ENCODE results near the gene PLCL1.

GRCh38 chr2:197838036-197838435, 33.6 kb downstream of the PLCL1 start:
- TF ChIP-seq CTCF (IDR thresholded peaks at IDR 0.05) (no peak), ZNF121 (CRISPR knock-in tag; IDR thresholded peaks at IDR 0.05) (no peak), JUN (CRISPR knock-in tag; IDR thresholded peaks at IDR 0.05) (no peak), PREB (CRISPR knock-in tag; IDR thresholded peaks at IDR 0.05; ENCODE audit: borderline replicate concordance) (no peak), ELF4 (CRISPR knock-in tag; IDR thresholded peaks at IDR 0.05; ENCODE audit: low read depth) (no peak), MLX (CRISPR knock-in tag; IDR thresholded peaks at IDR 0.05) (no peak), ARID4B (CRISPR knock-in tag; IDR thresholded peaks at IDR 0.05; ENCODE audit: borderline replicate concordance) (no peak), SP1 (CRISPR knock-in tag; conservative IDR thresholded peaks at IDR 0.05) (no peak), PRDM15 (CRISPR knock-in tag; IDR thresholded peaks at IDR 0.05) (no peak), MXD4 (CRISPR knock-in tag; IDR thresholded peaks at IDR 0.05; ENCODE audit: borderline replicate concordance) (no peak), PRRX2 (CRISPR knock-in tag; IDR thresholded peaks at IDR 0.05) (no peak)

Data from WTC11 (cell line).